Hematopoietic multipotent progenitor cell (in vitro differentiated cells): ENCODE data around the gene RAB44. TPM values are rescaled to one million over a fixed set of nuclear protein-coding genes. Genes with fewer than 3 reads are reported as not detected.
"Not testable (repeated sequence)": the region's sequence is repeated elsewhere in the genome, so short reads cannot be mapped to it uniquely, and the experiment has no call there.

Source experiments
- DNase-seq, 3 donors: peaks; one replicate each; pipeline ENCODE4 v3.0.0-alpha.2; 2011 to 2015; ENCODE audit warnings: low read depth in 2 of 3, low spot score in 2 of 3
- total RNA-seq: library from RNA; depleted of rRNA; stranded (reverse); fragments of >200 nt; gene quantifications from one replicate; pipeline ENCODE4 v1.2.3, GENCODE V29; 2012

RAB44 gene
- 10.5 TPM for total RNA-seq

GRCh38 chr6:36697481-36697903 is at the start of gene RAB44:
TSS of gene RAB44 (plus strand) at chr6:36697826. CDS start at chr6:36704236, 6,410 bp downstream.
- peak in 1 of 3 donors; percentile 63 for DNase-seq

GRCh38 chr6:36649086-36649485 is 48.5 kb upstream of the RAB44 start:
- DNase-seq, result no peak

- DNase-seq, result peak in 2 of 3 donors; percentile 11 to 21
These were observed 47.7 kb upstream of the RAB44 start for GRCh38 chr6:36649701-36650484.

- DNase-seq, result peak in 2 of 3 donors; percentile 11 to 29
These were observed 46.7 kb upstream of the RAB44 start for GRCh38 chr6:36650848-36651478.

GRCh38 chr6:36651659-36652379 is 45.8 kb upstream of the RAB44 start:
- DNase-seq, result no peak

- not testable (repeated sequence) for DNase-seq
These were observed 43.2 kb upstream of the RAB44 start for GRCh38 chr6:36654469-36654868.

- no peak for DNase-seq
These were observed 42.4 kb upstream of the RAB44 start for GRCh38 chr6:36655085-36655724.

GRCh38 chr6:36656441-36656840 is 41.2 kb upstream of the RAB44 start:
- DNase-seq, result no peak

GRCh38 chr6:36657271-36657670 is 40.4 kb upstream of the RAB44 start:
- no peak for DNase-seq

- DNase-seq, result no peak
These were observed 39.6 kb upstream of the RAB44 start for GRCh38 chr6:36657942-36658544.

GRCh38 chr6:36659271-36659670 is 38.4 kb upstream of the RAB44 start:
- no peak for DNase-seq

GRCh38 chr6:36660771-36661471 is 36.7 kb upstream of the RAB44 start:
- no peak for DNase-seq

- no peak for DNase-seq
These were observed 35.2 kb upstream of the RAB44 start for GRCh38 chr6:36662380-36662779.

- no peak for DNase-seq
These were observed 34.8 kb upstream of the RAB44 start for GRCh38 chr6:36662827-36663256.

GRCh38 chr6:36663504-36664446 is 33.9 kb upstream of the RAB44 start:
- DNase-seq, result no peak

GRCh38 chr6:36665180-36665579 is 32.4 kb upstream of the RAB44 start:
- no peak for DNase-seq

GRCh38 chr6:36666287-36666686 is 31.3 kb upstream of the RAB44 start:
- DNase-seq, result no peak

GRCh38 chr6:36666826-36667591 is 30.6 kb upstream of the RAB44 start:
- DNase-seq, result no peak
